Right cardiac atrium (tissue), 5 donors: ENCODE measurements around the gene C18orf32. TPM values are rescaled to one million over a fixed set of nuclear protein-coding genes. Genes with fewer than 3 reads are reported as not detected.
A peak's percentile ranks its signal among the peaks of the same experiment; 100 is the strongest.
"Not testable (repeated sequence)": the region's sequence is repeated elsewhere in the genome, so short reads cannot be mapped to it uniquely, and the experiment has no call there.

ENCODE experiments used
- ATAC-seq, 2 donors: fragments of 200-7000 bp; cut with Tn5 transposase; one replicate each; pipeline versions ENCODE4 v1.8.0 to v1.9.1; 2020; ENCODE audit warnings: moderate library complexity in 2 of 2, mild to moderate bottlenecking in 1 of 2
- DNase-seq, 3 donors: peaks; one replicate each; pipeline ENCODE4 v3.0.0-alpha.2; 2020
- H3K27ac ChIP-seq: one replicate; pipeline ENCODE4 v1.5.1; 2013; ENCODE audit warnings: mild to moderate bottlenecking, low read length, control low read depth, moderate library complexity
- H3K27me3 ChIP-seq: one replicate; pipeline ENCODE4 v1.6.1; 2013; ENCODE audit not compliant: control insufficient read depth, insufficient read depth
- H3K4me1 ChIP-seq: one replicate; pipeline ENCODE4 v1.6.1; 2013; ENCODE audit warnings: low read length; ENCODE audit not compliant: control insufficient read depth, insufficient read depth
- H3K4me3 ChIP-seq: one replicate; pipeline ENCODE4 v1.5.1; 2013; ENCODE audit warnings: low read length, control low read depth
- H3K9me3 ChIP-seq: one replicate; pipeline ENCODE4 v1.6.1; 2013; ENCODE audit warnings: low read length; ENCODE audit not compliant: control insufficient read depth
- WGBS: extraction: QIAGEN DNeasy Blood & Tissue Kit; methylation state at CpG from one replicate; pipeline ENCODE4 v1.1.7; 2013; 5-methylcytosine and 5-hydroxymethylcytosine counted together
- intact Hi-C, 4 donors: fragments of 100-400 bp; cut with DNase I; formaldehyde crosslinking; loops; one replicate each; pipeline versions ENCODE4 v1.11.0 to v1.14.0; 2022 to 2023
- polyA plus RNA-seq: library from polyadenylated mRNA; stranded (reverse); fragments of 200-250 nt; gene quantifications from one replicate; pipeline ENCODE4 v1.2.3, GENCODE V29; 2013
- total RNA-seq, 4 donors: library from RNA; stranded (reverse); fragmentation: NEBNext Ultra II Directional; extraction: Animal tissue kit (Norgen Biotek cat#: 25700); gene quantifications; one replicate each; pipeline ENCODE4 v1.2.1, GENCODE V29; 2021
- donor health status: healthy with polysubstance abuse.
- donor health status: DM: no; HTN: yes; CAD: no.
- donor health status: DM: no; HTN: no; CAD: no.
- donor health status: DM: no; HTN: yes; CAD: no; lungs with severe emphysema.
- donor health status: DM: yes; HTN: yes; CAD: no.

Gene C18orf32
- total and polyA plus RNA-seq, 5 donors = 64.7 to 120 (median 75.6) TPM

DNA sequence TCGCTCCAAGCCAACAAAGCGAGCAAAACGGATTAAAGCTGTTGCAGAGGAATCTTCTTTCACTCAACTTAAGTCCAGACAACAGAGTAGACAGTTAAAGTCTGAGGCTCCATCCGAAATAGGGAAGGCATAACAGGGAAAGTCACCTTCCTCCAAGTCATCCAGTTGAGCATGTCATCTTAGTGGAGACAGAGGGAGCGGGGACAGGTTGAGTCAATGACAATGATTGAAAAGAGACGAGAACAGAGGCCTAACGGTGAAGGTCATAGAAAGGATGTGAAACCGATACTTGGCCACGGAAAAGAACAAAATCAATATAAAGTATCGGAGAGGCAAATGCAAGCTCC, 455 bp downstream of the C18orf32 start:
- WGBS = 2% methylated on average over 10 of the region's 10 CpGs
- ATAC-seq (peak; percentile 8 to 45), DNase-seq (no peak)
- H3K27ac ChIP-seq = peak overlapping the region; percentile 87
- H3K4me3 ChIP-seq = peak overlapping the region; percentile 80
- no peaks in the 10 kb centered on the region for H3K9me3 ChIP-seq
- no peaks in the 10 kb centered on the region for H3K27me3 ChIP-seq
- no peaks in the 10 kb centered on the region for H3K4me1 ChIP-seq
- intact Hi-C loops = no loop called here

DNA sequence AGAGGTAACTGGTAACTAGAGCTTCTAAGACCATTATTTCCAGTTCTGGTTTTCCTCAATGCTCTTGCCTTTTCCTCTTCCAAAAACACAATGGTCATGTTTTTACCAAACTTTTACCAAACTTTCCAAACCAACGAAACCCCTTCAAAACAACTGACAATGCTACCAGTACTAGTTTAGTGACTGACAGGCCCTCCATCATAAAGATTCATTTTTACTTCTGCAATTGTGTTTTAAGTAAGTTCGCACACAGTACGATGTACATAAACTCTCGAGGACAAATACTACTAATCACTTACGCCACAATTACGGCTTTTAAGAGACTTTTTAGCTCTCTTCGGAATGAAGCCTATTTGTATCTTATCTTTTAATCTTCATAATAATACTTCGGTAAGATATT, 900 bp downstream of the C18orf32 start:
- Histone ChIP-seq H3K27ac (no peak overlapping the region), H3K4me3 (peak overlapping the region; percentile 80), H3K27me3 (no peaks in the 10 kb centered on the region), H3K9me3 (no peaks in the 10 kb centered on the region), H3K4me1 (no peaks in the 10 kb centered on the region)
- no peak for DNase-seq
- intact Hi-C loops = no loop called here
- no peak for ATAC-seq
- WGBS = 31% methylated on average over 8 of the region's 8 CpGs

DNA sequence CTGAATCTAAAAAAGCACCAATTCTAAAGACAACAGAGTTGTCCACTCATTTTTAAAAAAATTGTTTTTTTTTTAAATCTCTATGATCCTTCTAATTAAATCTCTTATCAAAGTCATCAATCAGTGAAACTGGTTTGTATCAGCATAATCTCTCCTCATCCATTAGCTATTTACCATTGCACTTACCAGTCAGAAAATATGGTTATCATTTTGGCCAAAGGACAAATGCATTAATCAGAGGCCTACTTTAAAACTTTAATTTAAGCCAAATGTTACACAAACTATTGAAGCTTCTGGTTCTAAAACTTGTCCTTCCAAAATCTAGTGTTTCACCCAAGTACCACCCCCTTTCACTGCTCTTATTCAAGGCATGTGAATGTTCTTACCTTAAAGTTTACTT, 3.8 kb downstream of the C18orf32 start:
- Histone ChIP-seq H3K27me3 (no peaks in the 10 kb centered on the region), H3K4me1 (peaks cover 3% of the 10 kb centered on the region), H3K9me3 (no peaks in the 10 kb centered on the region), H3K27ac (no peak overlapping the region), H3K4me3 (no peak overlapping the region)
- ATAC-seq (no peak), DNase-seq (no peak)
- intact Hi-C loops = no loop called here

DNA sequence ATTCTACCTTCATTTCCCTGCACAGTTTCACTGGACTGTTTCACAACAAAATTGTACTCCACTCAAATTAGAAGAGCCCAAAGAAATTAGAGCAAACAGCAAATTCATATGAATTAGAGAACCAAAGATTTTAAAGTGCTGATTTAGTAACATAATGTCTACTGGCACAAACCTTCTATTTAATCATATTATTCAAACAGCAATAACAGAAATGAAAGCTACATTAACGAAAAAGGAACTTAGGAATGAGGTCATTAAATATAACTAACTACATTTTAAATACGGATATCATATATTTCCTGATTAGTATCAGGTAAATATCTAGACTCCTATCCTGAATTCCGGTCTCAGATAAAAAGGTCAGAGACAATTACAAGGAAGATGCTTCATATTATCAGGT, 5.1 kb downstream of the C18orf32 start:
- intact Hi-C loops = no loop called here
- H3K27me3 ChIP-seq = no peaks in the 10 kb centered on the region
- ATAC-seq = no peak
- 72% methylated on average over 3 of the region's 3 CpGs for WGBS
- DNase-seq = no peak
- no peaks in the 10 kb centered on the region for H3K9me3 ChIP-seq
- H3K4me3 ChIP-seq = no peak overlapping the region
- H3K27ac ChIP-seq = no peak overlapping the region
- H3K4me1 ChIP-seq = peaks cover 3% of the 10 kb centered on the region

DNA sequence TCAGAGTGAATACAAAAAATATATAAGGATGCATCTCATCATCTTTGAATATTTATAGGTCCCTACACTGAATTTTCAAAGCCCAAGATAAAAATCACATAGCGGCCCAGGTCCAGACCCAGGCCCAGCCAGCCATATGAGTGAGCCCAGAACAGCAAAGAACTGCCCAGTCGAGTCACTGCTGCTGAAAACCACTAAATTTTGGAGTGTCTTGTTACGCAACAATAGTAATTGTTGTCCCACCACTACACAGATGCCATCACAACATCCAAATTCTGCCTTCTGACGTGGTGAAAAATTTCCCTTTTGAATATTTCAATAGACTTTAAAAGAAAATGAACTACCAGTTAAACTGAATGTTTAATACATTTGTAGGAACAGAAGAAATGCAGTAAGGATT, 5.7 kb downstream of the C18orf32 start:
- Histone ChIP-seq H3K9me3 (no peaks in the 10 kb centered on the region), H3K27me3 (no peaks in the 10 kb centered on the region), H3K27ac (no peak overlapping the region), H3K4me1 (peaks cover 3% of the 10 kb centered on the region), H3K4me3 (no peak overlapping the region)
- intact Hi-C loops = no loop called here
- DNase-seq (no peak), ATAC-seq (no peak)
- 81% methylated on average over 4 of the region's 4 CpGs for WGBS

DNA sequence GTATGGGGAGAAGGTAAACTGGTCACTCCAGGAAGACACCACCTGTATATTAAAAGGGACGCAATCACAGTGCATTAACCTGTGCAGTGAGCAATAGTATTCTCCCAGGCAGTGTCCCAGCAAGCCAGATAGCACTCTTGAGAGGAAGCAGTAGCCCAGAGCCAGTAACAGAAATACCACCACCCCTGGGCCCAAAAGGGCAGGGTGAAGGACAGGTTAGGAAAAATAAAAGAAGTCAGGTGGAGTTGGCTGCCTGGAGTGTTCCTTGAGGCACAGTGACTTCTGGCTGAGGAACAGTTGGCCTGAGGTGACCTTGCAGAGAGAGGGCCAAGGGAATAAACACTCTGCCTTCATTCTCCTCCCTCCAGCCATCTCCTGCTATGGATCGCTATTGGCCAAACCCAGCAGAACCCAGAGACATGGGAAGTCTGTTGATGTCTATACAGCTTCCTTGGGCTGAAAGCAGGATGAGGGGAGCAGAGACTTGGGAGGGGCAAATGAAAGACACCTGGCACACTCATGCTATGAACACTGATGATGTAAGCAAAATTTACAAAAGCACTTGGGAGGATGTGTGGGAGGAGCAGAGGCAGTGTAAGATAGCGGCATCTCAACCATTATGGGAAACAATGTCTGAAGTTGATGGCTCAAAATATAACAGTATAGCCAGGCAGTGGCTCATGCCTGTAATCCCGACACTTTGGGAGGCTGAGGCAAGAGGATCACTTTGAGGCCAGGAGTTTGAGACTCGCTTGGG, 7.5 kb downstream of the C18orf32 start:
- DNase-seq (no peak), ATAC-seq (no peak)
- Histone ChIP-seq H3K4me3 (no peak overlapping the region), H3K27me3 (no peaks in the 10 kb centered on the region), H3K27ac (no peak overlapping the region), H3K4me1 (peaks cover 3% of the 10 kb centered on the region), H3K9me3 (no peaks in the 10 kb centered on the region)
- WGBS = 92% methylated on average over 5 of the region's 5 CpGs
- intact Hi-C loops = no loop called here

DNA sequence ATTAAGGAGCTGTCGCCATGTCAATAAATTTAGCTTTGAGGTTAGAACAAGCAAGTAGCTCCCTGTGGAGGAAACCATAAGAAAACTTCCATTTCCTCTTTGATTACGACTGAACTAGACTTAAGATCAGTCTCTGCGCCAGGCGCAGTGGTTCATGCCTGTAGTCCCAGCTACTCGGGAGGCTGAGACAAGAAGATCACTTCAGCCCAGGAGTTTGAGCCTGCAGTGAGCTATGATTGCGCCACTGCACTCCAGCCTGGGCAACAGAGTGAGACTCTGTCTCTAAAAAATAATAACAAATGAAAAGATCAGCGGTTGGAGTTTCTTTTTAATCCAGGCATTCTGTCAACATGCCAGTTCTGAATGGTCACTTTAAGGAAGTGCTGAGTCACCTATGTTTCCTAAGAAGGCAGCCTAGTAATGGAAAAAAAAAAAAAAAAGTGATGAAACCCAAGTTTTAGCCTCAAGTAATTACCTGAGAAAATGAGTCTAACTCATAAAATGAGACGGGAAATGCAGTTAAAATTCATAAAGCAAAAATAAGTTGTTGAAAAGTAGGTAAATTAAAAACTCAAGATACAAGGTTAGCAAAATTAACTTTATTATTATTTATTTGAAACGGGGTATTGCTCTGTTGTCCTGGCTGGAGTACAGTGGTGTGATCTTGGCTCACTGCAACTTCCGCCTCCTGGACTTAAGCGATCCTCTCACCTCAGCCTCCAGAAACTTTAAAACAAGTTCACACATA, 10.2 kb downstream of the C18orf32 start:
- ATAC-seq (peak; percentile 54 to 75), DNase-seq (peak in 2 of 3 donors; percentile 41 to 71)
- WGBS = 63% methylated on average over 11 of the region's 11 CpGs
- H3K9me3 ChIP-seq = no peaks in the 10 kb centered on the region
- H3K4me1 ChIP-seq = peaks cover 3% of the 10 kb centered on the region
- H3K4me3 ChIP-seq = no peak overlapping the region
- H3K27ac ChIP-seq = peak overlapping the region; percentile 47
- intact Hi-C loops = no loop called here
- no peaks in the 10 kb centered on the region for H3K27me3 ChIP-seq

DNA sequence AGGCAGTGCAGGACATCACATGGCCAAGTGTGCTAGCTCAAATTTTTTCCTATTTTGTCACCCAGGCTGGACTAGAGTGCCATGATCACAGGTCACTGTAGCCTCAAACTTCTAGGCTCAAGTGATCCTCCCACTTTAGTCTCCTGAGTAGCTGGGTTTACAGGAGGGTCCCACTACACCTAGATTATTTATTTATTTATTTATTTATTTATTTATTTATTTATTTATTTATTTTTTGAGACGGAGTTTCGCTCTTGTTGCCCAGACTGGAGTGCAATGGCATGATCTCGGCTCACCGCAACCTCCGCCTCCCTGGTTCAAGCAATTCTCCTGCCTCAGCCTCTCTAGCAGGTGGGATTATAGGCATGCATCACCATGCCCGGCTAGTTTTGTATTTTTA, 12.1 kb downstream of the C18orf32 start:
- DNase-seq, H3K27me3 ChIP-seq, ATAC-seq, H3K4me1 ChIP-seq, H3K9me3 ChIP-seq, H3K27ac ChIP-seq, H3K4me3 ChIP-seq, intact Hi-C loops: not testable (repeated sequence)
- WGBS = 97% methylated on average over 6 of the region's 6 CpGs

DNA sequence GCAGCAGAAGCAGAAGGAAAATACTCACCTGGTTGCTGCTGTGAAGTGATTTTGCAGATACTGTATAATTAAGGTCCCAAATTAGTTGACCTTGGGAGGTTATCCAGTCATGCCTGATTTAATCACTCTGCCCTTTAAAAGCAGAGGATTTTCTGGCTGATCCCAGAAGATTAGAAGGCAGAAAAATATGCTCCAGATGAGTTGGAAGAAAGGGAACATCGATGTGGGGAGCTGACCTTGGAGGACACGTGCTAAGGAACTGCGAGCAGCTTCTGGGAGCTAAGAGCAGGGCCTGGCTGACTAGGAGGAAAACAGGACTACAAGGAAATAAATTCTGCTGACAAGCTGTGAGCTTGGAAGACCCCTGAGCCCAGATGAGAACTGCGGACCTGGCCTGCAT, 13.3 kb downstream of the C18orf32 start:
- intact Hi-C loops = no loop called here
- 76% methylated on average over 4 of the region's 4 CpGs for WGBS

DNA sequence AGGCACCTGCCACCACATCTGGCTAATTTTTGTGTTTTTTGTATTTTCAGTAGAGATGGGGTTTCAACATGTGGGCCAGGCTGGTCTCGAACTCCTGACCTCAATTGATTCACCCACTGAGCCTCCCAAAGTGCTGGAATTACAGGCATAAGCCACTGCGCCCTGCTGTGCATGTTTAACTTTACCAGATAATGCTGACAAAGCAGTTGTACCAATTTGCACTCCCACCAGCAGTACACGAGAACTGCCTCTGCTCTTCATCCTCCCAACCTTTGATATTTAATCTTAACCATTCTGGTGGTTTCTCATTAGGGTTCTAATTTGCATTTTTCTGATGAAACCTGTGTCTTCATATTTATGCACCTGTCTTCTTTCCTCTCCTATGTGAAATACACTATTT, 14.6 kb downstream of the C18orf32 start:
- intact Hi-C loops = no loop called here
- 85% methylated on average over 3 of the region's 3 CpGs for WGBS
- no peaks in the 10 kb centered on the region for H3K27me3 ChIP-seq
- no peaks in the 10 kb centered on the region for H3K9me3 ChIP-seq
- H3K4me1 ChIP-seq = no peaks in the 10 kb centered on the region
- no peak overlapping the region for H3K4me3 ChIP-seq
- DNase-seq (no peak), ATAC-seq (no peak)
- H3K27ac ChIP-seq = no peak overlapping the region

More for the DNA sequence above, 13.3 kb downstream of the C18orf32 start:
- H3K4me1 ChIP-seq = no peaks in the 10 kb centered on the region
- no peak overlapping the region for H3K4me3 ChIP-seq
- DNase-seq (no peak), ATAC-seq (no peak)
- H3K27me3 ChIP-seq = no peaks in the 10 kb centered on the region
- no peaks in the 10 kb centered on the region for H3K9me3 ChIP-seq
- H3K27ac ChIP-seq = no peak overlapping the region

DNA sequence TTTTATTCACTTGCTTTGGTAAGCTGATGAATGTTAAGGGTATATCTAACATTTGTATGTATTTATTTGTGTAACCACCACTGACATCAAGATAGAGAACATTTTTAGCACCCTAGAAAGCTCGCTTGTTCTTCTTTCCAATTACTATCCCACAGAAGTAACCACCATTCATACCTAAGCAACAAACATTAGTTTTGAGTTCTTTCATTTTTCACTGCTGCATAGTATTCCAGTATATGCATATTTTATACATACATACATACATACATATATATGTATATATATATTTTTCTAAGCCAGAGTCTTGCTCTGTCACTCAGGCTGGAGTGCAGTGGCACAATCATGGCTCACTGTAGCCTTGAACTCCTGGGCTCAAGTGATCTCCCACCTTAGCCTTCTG, 15.5 kb downstream of the C18orf32 start:
- no peaks in the 10 kb centered on the region for H3K27me3 ChIP-seq
- DNase-seq (no peak), ATAC-seq (no peak)
- H3K27ac ChIP-seq = no peak overlapping the region
- no peaks in the 10 kb centered on the region for H3K4me1 ChIP-seq
- WGBS = 89% methylated on average over 1 of the region's 1 CpG
- no peaks in the 10 kb centered on the region for H3K9me3 ChIP-seq
- H3K4me3 ChIP-seq = no peak overlapping the region
- intact Hi-C loops = no loop called here
